ENCODE measurements around the gene GPS1.

Gene GPS1

DNA sequence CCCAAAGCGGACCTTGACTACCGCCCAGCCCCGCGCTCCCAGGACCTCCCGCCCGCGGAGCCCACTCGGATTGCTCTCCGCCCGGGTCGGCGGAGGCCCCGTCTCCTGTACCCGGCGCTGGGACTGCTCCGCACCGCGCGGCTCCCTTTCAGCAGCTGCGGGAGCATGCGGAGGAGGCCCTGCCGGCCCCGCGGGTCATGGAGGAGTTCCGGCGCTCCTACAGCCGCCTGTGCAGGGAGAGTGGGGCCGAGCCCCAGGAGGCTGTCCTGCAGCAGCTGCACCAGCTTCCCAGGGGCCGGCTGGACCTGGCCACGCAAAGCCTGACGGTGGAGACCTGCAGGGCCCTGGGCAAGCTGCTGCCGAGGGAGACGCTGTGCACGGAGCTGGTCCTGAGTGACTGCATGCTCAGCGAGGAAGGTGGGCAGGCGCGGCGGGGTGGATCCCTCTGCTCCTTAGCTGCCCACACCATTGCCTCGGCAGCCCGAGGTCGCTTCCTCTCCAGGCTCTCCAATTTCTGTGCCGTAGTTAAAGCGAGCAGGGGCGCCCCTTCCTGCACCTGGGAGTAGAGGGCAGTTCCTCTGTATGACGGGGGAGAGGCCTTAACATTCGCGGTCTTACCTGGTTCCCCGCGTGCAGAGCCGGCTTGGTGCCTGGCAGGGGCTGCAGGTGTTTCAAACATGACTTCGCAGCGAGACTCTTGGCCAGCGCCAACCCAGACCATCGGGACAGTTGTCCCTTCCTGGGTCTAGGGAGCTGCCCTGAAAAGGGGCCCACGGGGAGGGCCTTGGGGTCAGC, 28.1 kb upstream of the GPS1 start:
- no peak for TF ChIP-seq EZH2 (IDR thresholded peaks at IDR 0.05; ENCODE audit: borderline replicate concordance, low read length)
- H3F3A ChIP-seq (ENCODE audit: insufficient read depth, low read length) = no peaks in the 10 kb centered on the region
- no peaks in the 10 kb centered on the region for H4K20me1 ChIP-seq (ENCODE audit: insufficient read depth, low read length)
- H3K9me2 ChIP-seq (ENCODE audit: low read depth, low read length) = no peaks in the 10 kb centered on the region
- no peaks in the 10 kb centered on the region for H3K79me2 ChIP-seq (ENCODE audit: insufficient read depth, low read length)
- peak overlapping the region; percentile 86 for H3K4me3 ChIP-seq (ENCODE audit: low read depth, low read length, poor library complexity, severe bottlenecking)
- no peak overlapping the region for H2AFZ ChIP-seq (ENCODE audit: low read length)
- no peaks in the 10 kb centered on the region for H3K9me3 ChIP-seq (ENCODE audit: low read length)
- H3K9ac ChIP-seq (ENCODE audit: low read length) = peak overlapping the region; percentile 82
- no peak overlapping the region for H3K27ac ChIP-seq (ENCODE audit: low read depth, low read length, poor library complexity, severe bottlenecking)
- H3K27me3 ChIP-seq (ENCODE audit: insufficient read depth, low read length) = no peaks in the 10 kb centered on the region
- H3K4me1 ChIP-seq (ENCODE audit: insufficient read depth, low read length, severe bottlenecking) = peaks cover 24% of the 10 kb centered on the region
- peak overlapping the region; percentile 89 for H3K4me2 ChIP-seq (ENCODE audit: low read length)
- peaks cover 4% of the 10 kb centered on the region; the same call in 1 of the 2 replicates for H3K36me3 ChIP-seq (ENCODE audit: insufficient read depth, low read length)

DNA sequence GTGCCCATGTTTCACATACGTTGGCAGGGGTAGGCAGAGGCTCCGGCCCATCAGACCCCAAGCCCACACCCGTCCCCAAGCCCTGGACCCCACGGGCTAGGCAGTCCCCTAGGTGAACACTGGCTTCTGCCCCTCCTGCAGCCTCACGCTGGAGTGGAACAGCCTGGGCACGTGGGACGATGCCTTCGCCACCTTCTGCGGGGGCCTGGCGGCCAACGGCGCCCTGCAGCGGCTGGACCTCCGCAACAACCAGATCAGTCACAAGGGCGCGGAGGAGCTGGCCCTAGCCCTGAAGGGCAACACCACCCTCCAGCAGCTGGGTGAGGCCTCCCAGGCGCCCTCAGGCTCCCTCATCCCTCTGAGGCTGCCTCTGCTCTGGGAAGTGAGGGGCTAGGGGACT, 26.8 kb upstream of the GPS1 start:
- Histone ChIP-seq H3K4me3 (ENCODE audit: low read depth, low read length, poor library complexity, severe bottlenecking) (no peak overlapping the region), H3K79me2 (ENCODE audit: insufficient read depth, low read length) (no peaks in the 10 kb centered on the region), H3K9me2 (ENCODE audit: low read depth, low read length) (no peaks in the 10 kb centered on the region), H3K9ac (ENCODE audit: low read length) (no peak overlapping the region), H4K20me1 (ENCODE audit: insufficient read depth, low read length) (no peaks in the 10 kb centered on the region), H3K9me3 (ENCODE audit: low read length) (no peaks in the 10 kb centered on the region), H2AFZ (ENCODE audit: low read length) (no peak overlapping the region), H3K4me1 (ENCODE audit: insufficient read depth, low read length, severe bottlenecking) (peaks cover 25% of the 10 kb centered on the region), H3K4me2 (ENCODE audit: low read length) (no peak overlapping the region), H3F3A (ENCODE audit: insufficient read depth, low read length) (no peaks in the 10 kb centered on the region), H3K27ac (ENCODE audit: low read depth, low read length, poor library complexity, severe bottlenecking) (no peak overlapping the region), H3K36me3 (ENCODE audit: insufficient read depth, low read length) (peaks cover 4% of the 10 kb centered on the region; the same call in 1 of the 2 replicates), H3K27me3 (ENCODE audit: insufficient read depth, low read length) (no peaks in the 10 kb centered on the region)
- TF ChIP-seq, protein P1, sequence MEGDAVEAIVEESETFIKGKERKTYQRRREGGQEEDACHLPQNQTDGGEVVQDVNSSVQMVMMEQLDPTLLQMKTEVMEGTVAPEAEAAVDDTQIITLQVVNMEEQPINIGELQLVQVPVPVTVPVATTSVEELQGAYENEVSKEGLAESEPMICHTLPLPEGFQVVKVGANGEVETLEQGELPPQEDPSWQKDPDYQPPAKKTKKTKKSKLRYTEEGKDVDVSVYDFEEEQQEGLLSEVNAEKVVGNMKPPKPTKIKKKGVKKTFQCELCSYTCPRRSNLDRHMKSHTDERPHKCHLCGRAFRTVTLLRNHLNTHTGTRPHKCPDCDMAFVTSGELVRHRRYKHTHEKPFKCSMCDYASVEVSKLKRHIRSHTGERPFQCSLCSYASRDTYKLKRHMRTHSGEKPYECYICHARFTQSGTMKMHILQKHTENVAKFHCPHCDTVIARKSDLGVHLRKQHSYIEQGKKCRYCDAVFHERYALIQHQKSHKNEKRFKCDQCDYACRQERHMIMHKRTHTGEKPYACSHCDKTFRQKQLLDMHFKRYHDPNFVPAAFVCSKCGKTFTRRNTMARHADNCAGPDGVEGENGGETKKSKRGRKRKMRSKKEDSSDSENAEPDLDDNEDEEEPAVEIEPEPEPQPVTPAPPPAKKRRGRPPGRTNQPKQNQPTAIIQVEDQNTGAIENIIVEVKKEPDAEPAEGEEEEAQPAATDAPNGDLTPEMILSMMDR (IDR thresholded peaks at IDR 0.05; ENCODE audit: low read length) = no peak
- no peak for TF ChIP-seq EZH2 (IDR thresholded peaks at IDR 0.05; ENCODE audit: borderline replicate concordance, low read length)

DNA sequence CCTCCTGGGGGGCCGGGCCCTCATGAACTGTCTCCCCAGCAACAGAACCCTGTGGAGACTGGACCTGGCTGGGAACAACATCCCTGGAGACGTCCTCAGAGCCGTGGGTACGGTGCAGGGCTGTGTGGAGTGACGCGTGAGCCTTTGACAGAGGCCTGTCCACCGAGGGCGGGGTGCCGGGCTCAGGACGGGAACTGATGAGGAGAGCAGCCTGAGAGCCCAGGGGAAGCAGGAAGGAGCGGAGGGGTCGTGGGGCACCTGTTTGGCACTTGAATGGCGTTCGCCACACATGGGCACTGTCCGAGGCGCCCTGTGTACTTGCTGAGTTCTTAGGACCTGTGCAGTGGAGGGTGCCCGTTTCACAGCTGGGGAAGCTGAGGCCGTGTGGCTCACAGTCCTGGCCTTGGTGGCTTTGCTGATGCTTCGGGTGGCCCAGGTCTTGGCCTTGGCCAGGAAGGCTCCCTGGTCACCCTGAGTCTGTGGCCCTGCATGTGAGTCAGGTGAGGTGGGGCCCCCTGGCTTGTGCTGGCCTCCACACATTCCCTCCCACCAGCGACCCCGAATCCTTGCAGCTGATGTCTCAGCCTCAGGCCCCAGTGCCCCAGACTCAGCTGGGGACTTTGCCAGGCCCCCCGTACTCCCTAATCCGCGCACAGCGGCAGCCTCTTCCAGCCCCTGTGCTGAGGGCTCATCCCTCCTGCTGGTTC, 26.1 kb upstream of the GPS1 start:
- TF ChIP-seq, protein P1 (IDR thresholded peaks at IDR 0.05; ENCODE audit: low read length) = no peak
- no peak for TF ChIP-seq EZH2 (IDR thresholded peaks at IDR 0.05; ENCODE audit: borderline replicate concordance, low read length)
- H4K20me1 ChIP-seq (ENCODE audit: insufficient read depth, low read length) = no peaks in the 10 kb centered on the region
- no peak overlapping the region for H3K4me3 ChIP-seq (ENCODE audit: low read depth, low read length, poor library complexity, severe bottlenecking)
- no peak overlapping the region for H3K4me2 ChIP-seq (ENCODE audit: low read length)
- no peak overlapping the region for H2AFZ ChIP-seq (ENCODE audit: low read length)
- H3K27ac ChIP-seq (ENCODE audit: low read depth, low read length, poor library complexity, severe bottlenecking) = no peak overlapping the region
- H3K36me3 ChIP-seq (ENCODE audit: insufficient read depth, low read length) = peaks cover 4% of the 10 kb centered on the region; the same call in 1 of the 2 replicates
- no peaks in the 10 kb centered on the region for H3K79me2 ChIP-seq (ENCODE audit: insufficient read depth, low read length)
- no peaks in the 10 kb centered on the region for H3K27me3 ChIP-seq (ENCODE audit: insufficient read depth, low read length)
- H3K9me2 ChIP-seq (ENCODE audit: low read depth, low read length) = no peaks in the 10 kb centered on the region
- peaks cover 29% of the 10 kb centered on the region for H3K4me1 ChIP-seq (ENCODE audit: insufficient read depth, low read length, severe bottlenecking)
- no peak overlapping the region for H3K9ac ChIP-seq (ENCODE audit: low read length)
- H3F3A ChIP-seq (ENCODE audit: insufficient read depth, low read length) = no peaks in the 10 kb centered on the region
- H3K9me3 ChIP-seq (ENCODE audit: low read length) = no peaks in the 10 kb centered on the region
